K562 (cell line): Measurements from ENCODE around the gene NR1D1. TPM values are rescaled to one million over a fixed set of nuclear protein-coding genes. Genes with fewer than 3 reads are reported as not detected.
A peak's percentile ranks its signal among the peaks of the same experiment; 100 is the strongest.

Source experiments
- ATAC-seq: fragments of 200-7000 bp; cut with Tn5 transposase; 3 replicates; pipeline ENCODE4 v1.9.1; 2020; ENCODE audit warnings: moderate library complexity
- BruUV-seq: library from RNA; stranded (reverse); fragments of 400-500 nt; replicated peaks from 2 replicates; lab custom pipeline; 2021; lab: Mats Ljungman, UMichigan
- CTCF ChIA-PET: fragments of 300-600 bp; formaldehyde crosslinking; extraction: SDS; loops from one replicate; lab custom pipeline; 2021; ENCODE audit warnings: low intra/inter-chr PET ratio; lab: Yijun Ruan, JAX
- POLR2A ChIA-PET: fragments of 300-600, 350-650 bp; sonication (Branson Sonifier 250); formaldehyde crosslinking; extraction: SDS; loops from one replicate; lab custom pipeline; 2021; ENCODE audit warnings: antibody characterized with exemption, inconsistent platforms; lab: Yijun Ruan, JAX
- DNase-seq, 4 experiments: peaks; one replicate each; pipeline versions ENCODE4 v3.0.0 to v3.0.0-alpha.2; 2011 to 2018; ENCODE audit warnings: low spot score in 3 of 4, mixed read lengths in 3 of 4; ENCODE audit errors: extremely low read depth in 1 of 4
- FAIRE-seq: peaks from 2 replicates; lab custom pipeline; 2011; peaks lifted over from hg19 to GRCh38; lab: Jason Lieb, UNC
- H2AFZ ChIP-seq: 2 replicates; pipeline ENCODE4 v1.6.0; 2011; ENCODE audit warnings: low read depth, low read length, control low read depth, inconsistent platforms
- H3K27ac ChIP-seq: fragments of 200-600 bp; 3 replicates; pipeline ENCODE4 v1.8.0; 2011; ENCODE audit warnings: low read depth, mild to moderate bottlenecking, control low read depth, inconsistent platforms, low read length, moderate library complexity, mixed read lengths; ENCODE audit errors: extremely low read depth
- H3K27me3 ChIP-seq, 2 experiments: fragments of 300-600 bp in 1 of 2; 2 replicates in 1 of 2; 3 replicates in 1 of 2; pipeline versions ENCODE4 v1.6.0 to v1.8.0; 2011; ENCODE audit warnings: inconsistent platforms in 2 of 2, low read length in 2 of 2, mild to moderate bottlenecking in 1 of 2, mixed read lengths in 1 of 2, moderate library complexity in 1 of 2; ENCODE audit not compliant: control insufficient read depth in 2 of 2, insufficient read depth in 2 of 2
- H3K36me3 ChIP-seq: fragments of 300-600 bp; 3 replicates; pipeline ENCODE4 v1.8.0; 2011; ENCODE audit warnings: mild to moderate bottlenecking, low read length, inconsistent platforms; ENCODE audit not compliant: control insufficient read depth, insufficient read depth
- H3K4me1 ChIP-seq, 2 experiments: fragments of 200-600 bp in 1 of 2; replicated peaks in 1 of 2; 2 replicates in 1 of 2; 3 replicates in 1 of 2; pipeline versions ENCODE4 v1.5.1 to v1.8.0; 2011; ENCODE audit warnings: inconsistent platforms in 2 of 2, low read length in 2 of 2, mild to moderate bottlenecking in 1 of 2, mixed read lengths in 1 of 2, moderate library complexity in 1 of 2; ENCODE audit not compliant: control insufficient read depth in 2 of 2, insufficient read depth in 2 of 2
- H3K4me2 ChIP-seq: 2 replicates; pipeline ENCODE4 v1.6.1; 2011; ENCODE audit warnings: low read length, control low read depth, inconsistent platforms, mixed read lengths; ENCODE audit not compliant: insufficient read depth
- H3K4me3 ChIP-seq: fragments of 200-600 bp; sonication (generic), shearing (Covaris generic); 2 replicates; pipeline ENCODE4 v1.5.1; 2016; ENCODE audit warnings: control low read depth, inconsistent platforms
- H3K79me2 ChIP-seq: fragments of 200-600 bp; 3 replicates; pipeline ENCODE4 v1.8.0; 2011; ENCODE audit warnings: low read length, inconsistent platforms; ENCODE audit not compliant: control insufficient read depth, insufficient read depth
- H3K9ac ChIP-seq, 2 experiments: 2 replicates each; pipeline versions ENCODE4 v1.6.0 to v1.6.1; 2011; ENCODE audit warnings: low read depth in 2 of 2, low read length in 2 of 2, control low read depth in 1 of 2, inconsistent platforms in 1 of 2, mild to moderate bottlenecking in 1 of 2, mixed read lengths in 1 of 2; ENCODE audit not compliant: insufficient read depth in 1 of 2
- H3K9me1 ChIP-seq: one replicate; pipeline ENCODE4 v1.6.0; 2011; ENCODE audit warnings: inconsistent platforms, mild to moderate bottlenecking, low read length, moderate library complexity; ENCODE audit not compliant: control insufficient read depth, insufficient read depth
- H3K9me3 ChIP-seq: replicated peaks from 2 replicates; pipeline ENCODE4 v1.5.1; 2011; ENCODE audit warnings: low read depth, low read length, inconsistent platforms; ENCODE audit not compliant: control insufficient read depth, insufficient read depth
- H4K20me1 ChIP-seq: replicated peaks from 2 replicates; pipeline ENCODE4 v1.6.1; 2011; ENCODE audit warnings: low read length, inconsistent platforms, mixed read lengths; ENCODE audit not compliant: control insufficient read depth, insufficient read depth
- EZH2 ChIP-seq: IDR thresholded peaks from 2 replicates; pipeline ENCODE4 v1.6.1; 2012; ENCODE audit warnings: low read depth, mild to moderate bottlenecking, inconsistent platforms, low read length, borderline replicate concordance
- FUS ChIP-seq: fragments of 200-400 bp; formaldehyde crosslinking; optimal IDR thresholded peaks from 2 replicates; pipeline ENCODE3; 2017; ENCODE audit warnings: low read depth, low read length
- NFATC3 ChIP-seq: fragments of 450-650 bp; IDR thresholded peaks from 2 replicates; pipeline ENCODE4 v1.6.1; 2017; ENCODE audit warnings: mild to moderate bottlenecking
- ZNF318 ChIP-seq, 2 experiments: fragments of 450-650 bp; IDR thresholded peaks; 2 replicates each; pipeline ENCODE4 v1.6.1; 2016; ENCODE audit warnings: mild to moderate bottlenecking in 2 of 2, borderline replicate concordance in 1 of 2, low read depth in 1 of 2, moderate library complexity in 1 of 2
- ZNF324 ChIP-seq: fragments of 250-450 bp; sonication (Bioruptor Pico); IDR thresholded peaks from 2 replicates; pipeline ENCODE4 v1.4.0; 2020; ENCODE audit warnings: mild to moderate bottlenecking
- ZNF830 ChIP-seq: fragments of 250-450 bp; sonication (Bioruptor Pico); IDR thresholded peaks from 2 replicates; pipeline ENCODE4 v1.5.0; 2021; ENCODE audit warnings: mild to moderate bottlenecking
- ZSCAN29 ChIP-seq: fragments of 450-650 bp; IDR thresholded peaks from 2 replicates; pipeline ENCODE4 v1.6.1; 2017
- WGBS: fragments of 100-300 bp; shearing (Covaris generic); methylation state at CpG from one replicate; pipeline ENCODE4 v1.1.6; 2016; ENCODE audit warnings: low coverage, mixed read lengths; ENCODE audit not compliant: insufficient coverage; ENCODE audit errors: missing lambda C conversion rate; 5-methylcytosine and 5-hydroxymethylcytosine counted together
- in situ Hi-C: fragments of 300-500 bp; cut with MboI; formaldehyde crosslinking; loops from 4 replicates; pipeline ENCODE4 v1.15.0; 2018; ENCODE audit warnings: inconsistent platforms, mixed read lengths
- intact Hi-C: fragments of 100-400 bp; cut with micrococcal nuclease; formaldehyde crosslinking; loops from 2 replicates; pipeline ENCODE4 v1.14.2; 2022
- polyA plus RNA-seq, 8 experiments: library from polyadenylated mRNA; depleted of rRNA in 4 of 8; stranded (reverse) in 5 of 8; unstranded in 3 of 8; fragments of >200 nt; fragmentation: Nextera tagmentation in 2 of 8; fragmentation: Illumina TruSeq in 1 of 8; extraction: Ambion mirVana in 2 of 8; extraction: Trizol in 1 of 8; gene quantifications; 2 replicates each; pipeline versions ENCODE4 v1.2.1 to v1.2.3, GENCODE V29; 2011 to 2014; ENCODE audit warnings: inconsistent platforms in 1 of 8, missing spikeins in 1 of 8
- total RNA-seq, 7 experiments: library from RNA; depleted of rRNA in 6 of 7; stranded (reverse); fragments of >200 nt in 6 of 7; fragmentation: Illumina TruSeq in 2 of 7; extraction: Trizol in 2 of 7; gene quantifications; 2 replicates each; pipeline versions ENCODE4 v1.2.1 to v1.2.3, GENCODE V29; 2011 to 2021; ENCODE audit warnings: low replicate concordance in 1 of 7
- TF ChIP-seq, protein P1 (sequence below): sonication (generic); formaldehyde crosslinking; IDR thresholded peaks from 2 replicates; pipeline ENCODE4 v1.8.0; 2022; ENCODE audit warnings: mild to moderate bottlenecking, missing genetic modification reagents

NR1D1 gene
- total and polyA plus RNA-seq, 9 of the 15 experiments (the other 6 are each of a cell fraction or from before 2014, with no cell fraction given): 0.25 to 7.7 (median 0.65) TPM

- Histone ChIP-seq H3K4me1 (peaks cover 60 to 74% of the 10 kb centered on the region in 2 experiments), H4K20me1 (no peaks in the 10 kb centered on the region), H3K79me2 (no peaks in the 10 kb centered on the region), H3K9ac (peak overlapping the region in 1 of 2 experiments; percentile 5; a peak in 1 of 4 replicates), H3K36me3 (no peaks in the 10 kb centered on the region), H3K27ac (0 out of 3 replicates have a peak overlapping the region, but pooled peaks have one; percentile 17), H3K27me3 (no peaks in the 10 kb centered on the region), H3K9me1 (no peaks in the 10 kb centered on the region), H3K4me3 (no peak overlapping the region), H2AFZ (peak overlapping the region; percentile 73), H3K4me2 (no peak overlapping the region), H3K9me3 (no peaks in the 10 kb centered on the region)
- in situ Hi-C loops (no loop called here), intact Hi-C loops (no loop called here)
- ATAC-seq (no peak), DNase-seq (peak in 1 of 4 experiments; percentile 59), FAIRE-seq (no peak)
- 76% methylated on average over 9 of the region's 9 CpGs for WGBS
- BruUV-seq: no TSS peak
- CTCF ChIA-PET: interaction anchor here (0.9 kb wide), 1 partner anchor 70 kb away, joined by 6 read pairs; no protein-coding TSS in a partner anchor
- POLR2A ChIA-PET: interaction anchor here (0.7 to 8.0 kb wide), 3 partner anchors 8 to 151 kb away, joined by 3 to 66 read pairs (median 8); partner anchors contain the start of gene NR1D1
- TF ChIP-seq ZNF830: no peak
- no peak for TF ChIP-seq ZSCAN29
- no peak for TF ChIP-seq NFATC3
- no peak for TF ChIP-seq FUS
- TF ChIP-seq, protein P1, sequence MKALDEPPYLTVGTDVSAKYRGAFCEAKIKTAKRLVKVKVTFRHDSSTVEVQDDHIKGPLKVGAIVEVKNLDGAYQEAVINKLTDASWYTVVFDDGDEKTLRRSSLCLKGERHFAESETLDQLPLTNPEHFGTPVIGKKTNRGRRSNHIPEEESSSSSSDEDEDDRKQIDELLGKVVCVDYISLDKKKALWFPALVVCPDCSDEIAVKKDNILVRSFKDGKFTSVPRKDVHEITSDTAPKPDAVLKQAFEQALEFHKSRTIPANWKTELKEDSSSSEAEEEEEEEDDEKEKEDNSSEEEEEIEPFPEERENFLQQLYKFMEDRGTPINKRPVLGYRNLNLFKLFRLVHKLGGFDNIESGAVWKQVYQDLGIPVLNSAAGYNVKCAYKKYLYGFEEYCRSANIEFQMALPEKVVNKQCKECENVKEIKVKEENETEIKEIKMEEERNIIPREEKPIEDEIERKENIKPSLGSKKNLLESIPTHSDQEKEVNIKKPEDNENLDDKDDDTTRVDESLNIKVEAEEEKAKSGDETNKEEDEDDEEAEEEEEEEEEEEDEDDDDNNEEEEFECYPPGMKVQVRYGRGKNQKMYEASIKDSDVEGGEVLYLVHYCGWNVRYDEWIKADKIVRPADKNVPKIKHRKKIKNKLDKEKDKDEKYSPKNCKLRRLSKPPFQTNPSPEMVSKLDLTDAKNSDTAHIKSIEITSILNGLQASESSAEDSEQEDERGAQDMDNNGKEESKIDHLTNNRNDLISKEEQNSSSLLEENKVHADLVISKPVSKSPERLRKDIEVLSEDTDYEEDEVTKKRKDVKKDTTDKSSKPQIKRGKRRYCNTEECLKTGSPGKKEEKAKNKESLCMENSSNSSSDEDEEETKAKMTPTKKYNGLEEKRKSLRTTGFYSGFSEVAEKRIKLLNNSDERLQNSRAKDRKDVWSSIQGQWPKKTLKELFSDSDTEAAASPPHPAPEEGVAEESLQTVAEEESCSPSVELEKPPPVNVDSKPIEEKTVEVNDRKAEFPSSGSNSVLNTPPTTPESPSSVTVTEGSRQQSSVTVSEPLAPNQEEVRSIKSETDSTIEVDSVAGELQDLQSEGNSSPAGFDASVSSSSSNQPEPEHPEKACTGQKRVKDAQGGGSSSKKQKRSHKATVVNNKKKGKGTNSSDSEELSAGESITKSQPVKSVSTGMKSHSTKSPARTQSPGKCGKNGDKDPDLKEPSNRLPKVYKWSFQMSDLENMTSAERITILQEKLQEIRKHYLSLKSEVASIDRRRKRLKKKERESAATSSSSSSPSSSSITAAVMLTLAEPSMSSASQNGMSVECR (CRISPR knock-in tag): no peak
- no peak for TF ChIP-seq ZNF324 (CRISPR knock-in tag)
- no peak for TF ChIP-seq EZH2
- no peak for TF ChIP-seq ZNF318 (IDR thresholded peaks at IDR 0.05; ENCODE audit: borderline replicate concordance in 1 of 2, low read depth in 1 of 2)
Observed at GRCh38 chr17:40108970-40109824, 8.8 kb upstream of the NR1D1 start.
